ENCODE data around the gene DTNB. TPM values are rescaled to one million over a fixed set of nuclear protein-coding genes. Genes with fewer than 3 reads are reported as not detected.

DTNB gene
- polyA plus RNA-seq, 1 of the 3 experiments (the other 2 are of a cell fraction), result 15.3 TPM

- WGBS (ENCODE audit: low lambda C conversion rate), result 87% methylated on average over 3 of the region's 3 CpGs
- no peaks in the 10 kb centered on the region; a peak in 1 of 4 replicates for H3K4me1 ChIP-seq (ENCODE audit: control insufficient read depth in 1 of 2, insufficient read depth in 2 of 2, low read depth in 1 of 2, low read length in 1 of 2)
- TF ChIP-seq MEF2A (IDR thresholded peaks at IDR 0.05; ENCODE audit: borderline replicate concordance, low read depth) (no peak), RAD21 (IDR thresholded peaks at IDR 0.05; ENCODE audit: low read length) (no peak), GATA2 (CRISPR knock-in tag; IDR thresholded peaks at IDR 0.05) (no peak), TEAD4 (IDR thresholded peaks at IDR 0.05; ENCODE audit: borderline replicate concordance, insufficient read depth) (no peak), TCF12 (IDR thresholded peaks at IDR 0.05) (no peak), REST (IDR thresholded peaks at IDR 0.05; ENCODE audit: low read depth, low read length) (no peak), FOSL2 (IDR thresholded peaks at IDR 0.05; ENCODE audit: borderline replicate concordance, low read depth) (no peak)
- no peak overlapping the region for H2AFZ ChIP-seq (ENCODE audit: low read depth)
- H3K4me3 ChIP-seq (ENCODE audit: low read depth in 2 of 2, low read length in 1 of 2), result no peak overlapping the region
- H3K9me2 ChIP-seq, result no peaks in the 10 kb centered on the region
- no peaks in the 10 kb centered on the region for H3F3A ChIP-seq (replicated peaks; ENCODE audit: insufficient read depth)
- H3K79me2 ChIP-seq (ENCODE audit: insufficient read depth), result no peaks in the 10 kb centered on the region
- no peak overlapping the region for H3K9ac ChIP-seq
- H3K27ac ChIP-seq (ENCODE audit: low read depth in 2 of 2, low read length in 1 of 2), result no peak overlapping the region
- H3K4me2 ChIP-seq, result no peak overlapping the region
- no peaks in the 10 kb centered on the region for H3K9me3 ChIP-seq
- no peaks in the 10 kb centered on the region for H4K20me1 ChIP-seq (ENCODE audit: insufficient read depth)
- H3K27me3 ChIP-seq (ENCODE audit: insufficient read depth), result no peaks in the 10 kb centered on the region; the same call in 1 of the 2 replicates
- POLR2A ChIA-PET, result no interaction called here
- no peak for DNase-seq
- no peaks in the 10 kb centered on the region for H3K36me3 ChIP-seq (replicated peaks in 1 of 2; ENCODE audit: control insufficient read depth in 1 of 2, insufficient read depth in 2 of 2, low read length in 1 of 2)
- CTCF ChIA-PET, result interaction anchor here (0.6 to 15.3 kb wide), 4 partner anchors 9 to 1386 kb away, joined by 3 to 172 read pairs (median 4); no protein-coding TSS in a partner anchor
These were observed 37.4 kb upstream of the DTNB start for GRCh38 chr2:25710750-25711149.

GRCh38 chr2:25709349-25709748 lies 36.0 kb upstream of the DTNB start:
- POLR2A ChIA-PET, result no interaction called here
- Histone ChIP-seq H3K9me3 (no peaks in the 10 kb centered on the region), H3K4me1 (ENCODE audit: control insufficient read depth in 1 of 2, insufficient read depth in 2 of 2, low read depth in 1 of 2, low read length in 1 of 2) (no peaks in the 10 kb centered on the region; a peak in 1 of 4 replicates), H3K27ac (ENCODE audit: low read depth in 2 of 2, low read length in 1 of 2) (no peak overlapping the region), H3K27me3 (ENCODE audit: insufficient read depth) (no peaks in the 10 kb centered on the region; the same call in 1 of the 2 replicates), H3K9ac (no peak overlapping the region), H3K4me3 (ENCODE audit: low read depth in 2 of 2, low read length in 1 of 2) (no peak overlapping the region), H3K9me2 (no peaks in the 10 kb centered on the region), H3F3A (replicated peaks; ENCODE audit: insufficient read depth) (no peaks in the 10 kb centered on the region), H3K36me3 (replicated peaks in 1 of 2; ENCODE audit: control insufficient read depth in 1 of 2, insufficient read depth in 2 of 2, low read length in 1 of 2) (no peaks in the 10 kb centered on the region), H2AFZ (ENCODE audit: low read depth) (no peak overlapping the region), H3K79me2 (ENCODE audit: insufficient read depth) (no peaks in the 10 kb centered on the region), H4K20me1 (ENCODE audit: insufficient read depth) (no peaks in the 10 kb centered on the region), H3K4me2 (no peak overlapping the region)
- no peak for DNase-seq
- CTCF ChIA-PET, result interaction anchor here (0.6 to 15.3 kb wide), 3 partner anchors 10 to 437 kb away, joined by 3 to 172 read pairs (median 4); no protein-coding TSS in a partner anchor
- 60% methylated on average over 2 of the region's 2 CpGs for WGBS (ENCODE audit: low lambda C conversion rate)
- TF ChIP-seq MAX (IDR thresholded peaks at IDR 0.05; ENCODE audit: low read depth), result no peak
- no peak for TF ChIP-seq FOXJ3 (CRISPR knock-in tag; IDR thresholded peaks at IDR 0.05)
- TF ChIP-seq EP300 (IDR thresholded peaks at IDR 0.05; ENCODE audit: borderline replicate concordance in 1 of 2, low read depth in 1 of 2, low read length in 1 of 2), result no peak
- TF ChIP-seq RXRA (IDR thresholded peaks at IDR 0.05; ENCODE audit: borderline replicate concordance, low read depth), result no peak
- no peak for TF ChIP-seq GABPA (IDR thresholded peaks at IDR 0.05; ENCODE audit: low read depth)

All from SK-N-SH (cell line).